ENCODE results near the gene PPP2R5C.

Gene PPP2R5C

GRCh38 chr14:101810897-101811621 is 49.5 kb downstream of the PPP2R5C start:
- Histone ChIP-seq H3K27ac (no peak overlapping the region; the same call in 1 of the 2 replicates), H3K9me3 (ENCODE audit: severe bottlenecking) (no peaks in the 10 kb centered on the region), H3K36me3 (peaks cover 24% of the 10 kb centered on the region), H3K27me3 (ENCODE audit: insufficient read depth, low read depth, severe bottlenecking) (no peaks in the 10 kb centered on the region), H3K4me3 (ENCODE audit: low read depth, low read length) (peak overlapping the region; percentile 68)
- no peak for TF ChIP-seq CTCF (IDR thresholded peaks at IDR 0.05; ENCODE audit: low read depth, low read length)
- no peak for DNase-seq

GRCh38 chr14:101812071-101812470 is 50.6 kb downstream of the PPP2R5C start:
- DNase-seq, result no peak
- Histone ChIP-seq H3K9me3 (ENCODE audit: severe bottlenecking) (no peaks in the 10 kb centered on the region), H3K27ac (no peak overlapping the region), H3K36me3 (peaks cover 24% of the 10 kb centered on the region), H3K27me3 (ENCODE audit: insufficient read depth, low read depth, severe bottlenecking) (no peaks in the 10 kb centered on the region), H3K4me3 (ENCODE audit: low read depth, low read length) (no peak overlapping the region)
- no peak for TF ChIP-seq CTCF (IDR thresholded peaks at IDR 0.05; ENCODE audit: low read depth, low read length)

- no peaks in the 10 kb centered on the region for H3K27me3 ChIP-seq (ENCODE audit: insufficient read depth, low read depth, severe bottlenecking)
- H3K4me3 ChIP-seq (ENCODE audit: low read depth, low read length), result no peak overlapping the region
- no peak for DNase-seq
- H3K36me3 ChIP-seq, result peaks cover 27% of the 10 kb centered on the region
- H3K27ac ChIP-seq, result no peak overlapping the region
- no peak for TF ChIP-seq CTCF (IDR thresholded peaks at IDR 0.05; ENCODE audit: low read depth, low read length)
- no peaks in the 10 kb centered on the region for H3K9me3 ChIP-seq (ENCODE audit: severe bottlenecking)
Observed at GRCh38 chr14:101813171-101813759, 51.8 kb downstream of the PPP2R5C start.

- no peak overlapping the region for H3K27ac ChIP-seq
- no peaks in the 10 kb centered on the region for H3K27me3 ChIP-seq (ENCODE audit: insufficient read depth, low read depth, severe bottlenecking)
- no peak for TF ChIP-seq CTCF (IDR thresholded peaks at IDR 0.05; ENCODE audit: low read depth, low read length)
- peaks cover 28% of the 10 kb centered on the region for H3K36me3 ChIP-seq
- no peak for DNase-seq
- H3K4me3 ChIP-seq (ENCODE audit: low read depth, low read length), result no peak overlapping the region
- no peaks in the 10 kb centered on the region for H3K9me3 ChIP-seq (ENCODE audit: severe bottlenecking)
Observed at GRCh38 chr14:101813833-101814232, 52.3 kb downstream of the PPP2R5C start.

- TF ChIP-seq CTCF (IDR thresholded peaks at IDR 0.05; ENCODE audit: low read depth, low read length), result no peak
- no peak for DNase-seq
- Histone ChIP-seq H3K27me3 (ENCODE audit: insufficient read depth, low read depth, severe bottlenecking) (no peaks in the 10 kb centered on the region), H3K27ac (no peak overlapping the region), H3K36me3 (peaks cover 38% of the 10 kb centered on the region), H3K4me3 (ENCODE audit: low read depth, low read length) (no peak overlapping the region), H3K9me3 (ENCODE audit: severe bottlenecking) (no peaks in the 10 kb centered on the region)
Observed at GRCh38 chr14:101814934-101815333, 53.4 kb downstream of the PPP2R5C start.
